NOMO-1 (cell line): ENCODE measurements around the gene HS1BP3.

Experiments
- DNase-seq, 2 experiments: peaks; one replicate each; lab custom pipeline; 2025; ENCODE audit not compliant: unreplicated experiment in 2 of 2; lab: John Stamatoyannopoulos, UW

The HS1BP3 gene

DNA sequence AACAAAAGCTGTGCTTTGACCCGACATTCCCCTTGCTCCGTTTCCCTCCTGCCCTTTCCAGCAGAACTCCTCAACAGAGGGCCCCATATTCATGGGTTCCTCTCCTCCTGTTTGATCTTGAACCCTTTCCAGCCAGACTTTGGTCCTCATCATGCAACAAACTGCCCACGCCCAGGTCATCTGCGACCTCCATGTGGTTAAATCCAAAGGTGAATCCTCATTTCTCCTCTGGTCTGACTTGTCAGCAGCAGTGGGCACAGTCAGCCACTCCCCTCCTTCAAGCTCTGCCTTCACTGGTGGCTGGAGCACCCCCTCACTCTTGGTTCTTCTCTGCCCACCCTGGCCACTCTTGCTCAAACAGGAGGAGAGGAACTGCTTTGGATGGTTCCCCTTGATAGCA, 2.7 kb downstream of the HS1BP3 start:
- no peak for DNase-seq

DNA sequence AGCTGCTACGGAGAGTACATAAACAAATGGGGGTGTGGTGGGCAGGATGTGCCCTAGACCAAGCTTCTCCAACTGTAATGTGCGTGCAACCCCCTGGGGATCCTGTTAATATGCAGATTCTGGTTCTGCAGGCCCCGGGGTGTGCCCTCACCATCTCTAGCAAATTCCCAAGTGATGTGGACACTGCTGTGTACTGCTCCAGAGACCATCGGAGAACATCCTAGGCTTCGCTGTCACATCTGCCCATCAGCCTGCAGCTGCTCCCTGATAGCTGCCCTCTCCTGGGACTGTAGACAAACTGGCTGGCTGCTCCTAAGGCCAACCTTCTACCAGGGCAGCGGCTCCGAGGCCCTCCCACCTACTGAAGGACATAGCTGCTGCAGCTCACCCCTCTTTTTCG, 3.2 kb downstream of the HS1BP3 start:
- no peak for DNase-seq

DNA sequence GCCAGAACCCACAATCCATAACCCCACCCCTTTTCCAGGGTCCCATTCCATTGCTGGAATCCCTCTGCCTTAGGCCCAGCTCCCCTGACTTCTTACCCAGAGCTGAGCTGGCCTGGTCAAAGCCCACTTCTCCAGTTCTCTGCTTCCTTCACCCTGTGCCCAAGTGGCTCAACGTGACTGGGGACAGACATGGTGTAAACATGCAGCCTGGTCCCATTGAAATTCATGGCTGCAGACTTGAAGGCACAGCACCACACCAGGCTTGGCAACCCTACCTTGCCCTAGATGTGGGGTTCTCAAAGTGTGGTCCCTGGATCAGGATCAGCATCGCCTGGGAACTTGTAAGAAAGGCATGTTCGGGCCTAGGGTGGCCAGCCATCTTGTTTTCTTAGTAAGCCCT, 3.7 kb downstream of the HS1BP3 start:
- DNase-seq, result no peak

DNA sequence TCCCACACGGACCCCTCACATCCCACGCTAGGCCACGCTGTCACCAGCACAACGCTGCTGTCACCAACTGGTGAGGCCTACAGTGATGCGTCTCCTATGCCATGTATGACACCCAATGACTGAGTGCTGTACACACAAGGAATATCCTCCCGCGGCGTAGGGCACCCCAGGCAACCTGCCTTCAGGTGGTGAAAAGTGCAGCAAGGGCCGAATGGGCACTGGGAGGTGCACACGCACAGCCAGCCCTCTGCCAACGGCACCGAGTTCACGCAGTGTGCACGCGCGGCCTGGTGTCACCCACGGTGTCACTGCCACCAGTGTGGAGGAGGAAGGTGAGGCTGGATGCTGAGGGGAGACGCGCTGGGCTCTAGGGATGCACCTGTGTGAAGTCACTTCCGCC, 4.5 kb downstream of the HS1BP3 start:
- no peak for DNase-seq

DNA sequence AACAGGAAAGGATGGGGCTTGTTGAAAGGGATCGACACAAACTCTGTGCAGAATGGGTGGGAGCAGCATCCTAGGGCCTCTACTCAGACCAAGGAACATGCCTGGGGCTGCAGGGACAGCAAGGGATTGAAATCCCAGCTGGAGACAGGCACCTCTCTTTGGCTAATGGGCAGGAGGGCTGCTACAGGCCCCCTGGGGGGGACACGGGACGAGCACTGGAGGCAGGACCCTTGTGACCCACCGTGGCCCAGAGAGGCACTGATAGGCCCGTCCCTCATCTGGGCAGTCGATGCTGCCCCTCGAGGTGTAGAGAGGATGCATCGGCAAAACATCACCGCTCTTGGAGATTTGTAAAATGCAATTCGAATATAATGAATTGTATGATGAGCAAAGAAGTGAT, 5.1 kb downstream of the HS1BP3 start:
- no peak for DNase-seq

DNA sequence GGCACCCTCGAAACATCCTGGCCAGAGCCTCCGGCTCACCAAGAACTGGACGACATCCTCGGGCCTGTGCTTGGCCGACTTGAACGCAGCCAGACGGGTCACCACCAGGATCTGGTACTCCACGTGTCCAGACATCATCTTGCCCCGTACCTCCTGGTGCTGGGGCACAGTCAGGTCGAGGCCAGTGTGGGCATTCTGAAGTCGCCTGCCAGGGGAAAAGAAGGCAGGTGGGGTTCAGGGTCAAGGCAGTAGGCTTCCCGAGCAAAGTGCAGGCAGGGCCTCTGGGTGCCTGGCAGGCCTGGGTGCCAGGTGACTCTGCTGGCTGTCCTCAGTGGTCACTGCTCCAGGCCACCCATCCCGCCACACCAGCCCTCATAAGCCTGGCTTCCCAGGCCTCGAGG, 5.6 kb downstream of the HS1BP3 start:
- no peak for DNase-seq

DNA sequence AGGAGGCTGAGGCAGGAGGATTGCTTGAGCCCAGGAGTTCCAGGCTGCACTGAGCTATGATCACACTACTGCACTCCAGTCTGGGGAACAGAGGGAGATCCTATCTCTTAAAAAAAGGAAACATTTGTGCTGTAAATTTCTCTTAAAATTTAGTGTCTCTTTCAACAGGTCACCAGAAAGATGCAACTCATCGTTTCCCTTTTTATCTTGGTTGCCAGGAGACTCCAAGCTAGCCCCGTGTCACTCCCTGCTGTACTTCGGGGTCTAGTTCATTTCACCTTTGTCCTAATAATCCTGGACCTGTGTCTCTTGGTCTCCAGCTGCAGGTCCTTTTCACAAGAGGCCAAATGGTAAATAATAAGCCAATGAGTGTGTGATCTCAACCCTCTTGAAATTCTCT, 7.1 kb downstream of the HS1BP3 start:
- DNase-seq, result no peak

DNA sequence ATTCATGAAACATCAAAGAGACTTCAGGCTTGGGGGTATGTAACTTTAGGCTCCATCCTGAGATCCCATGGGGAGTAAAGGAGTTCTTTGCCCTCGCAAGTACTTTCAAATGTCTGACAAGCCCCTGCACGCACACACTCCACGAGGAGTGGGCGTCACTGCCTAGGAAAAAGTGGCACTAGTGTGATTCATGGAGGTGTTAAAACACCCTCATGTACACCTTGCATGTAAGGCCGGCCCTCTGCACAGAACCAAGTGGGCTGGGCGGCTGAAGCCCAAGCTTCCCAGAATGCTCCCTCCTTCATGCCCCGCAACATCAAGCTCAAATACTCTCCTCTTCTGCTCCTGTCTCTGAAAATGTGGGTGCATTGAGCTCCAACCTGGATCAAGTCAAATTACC, 7.8 kb downstream of the HS1BP3 start:
- DNase-seq, result no peak

DNA sequence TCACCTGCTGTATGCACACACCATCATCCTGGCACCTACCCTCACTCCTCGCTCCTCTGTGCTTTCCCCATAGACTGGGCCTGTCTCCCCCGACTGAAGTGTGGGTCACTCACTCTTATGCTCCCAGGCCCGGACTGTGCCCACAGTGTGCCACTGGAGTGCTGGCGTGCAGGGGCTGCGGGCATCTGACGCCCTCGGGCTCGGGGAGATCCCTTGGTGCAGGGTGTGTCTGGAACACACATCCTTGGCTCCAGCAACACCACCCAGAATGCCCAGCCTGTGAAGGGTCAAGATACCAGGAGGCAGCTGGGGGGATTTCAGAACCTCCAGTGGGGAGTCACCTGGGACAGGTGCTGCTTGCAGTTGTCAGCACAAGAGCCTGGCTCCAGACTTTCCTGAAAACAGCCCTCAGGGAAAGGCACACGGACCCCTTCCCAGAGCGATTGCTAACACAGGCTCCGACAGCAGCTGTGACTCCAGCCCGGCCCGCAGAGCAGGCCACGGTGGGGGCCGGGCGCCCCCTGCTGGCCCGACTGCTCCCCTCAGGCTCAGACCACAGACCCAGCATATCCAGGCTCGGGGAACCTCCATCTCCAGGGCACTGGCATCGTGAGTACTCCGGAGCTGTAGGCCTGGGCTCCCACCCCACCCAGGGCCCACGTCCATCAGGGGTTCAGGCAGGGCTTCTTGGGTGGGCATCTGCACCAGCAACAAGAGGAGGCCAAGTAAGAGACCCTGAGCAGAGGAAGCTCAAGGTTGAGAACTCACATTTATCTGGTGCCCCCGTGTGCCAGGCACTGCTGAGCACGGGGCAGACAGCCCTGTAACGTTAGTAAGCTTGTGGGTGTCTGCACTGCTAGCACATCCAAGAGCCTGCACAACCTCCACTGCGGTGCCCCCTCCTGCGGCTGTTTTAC, 8.6 kb downstream of the HS1BP3 start:
- DNase-seq, result peak; percentile 33 to 58

DNA sequence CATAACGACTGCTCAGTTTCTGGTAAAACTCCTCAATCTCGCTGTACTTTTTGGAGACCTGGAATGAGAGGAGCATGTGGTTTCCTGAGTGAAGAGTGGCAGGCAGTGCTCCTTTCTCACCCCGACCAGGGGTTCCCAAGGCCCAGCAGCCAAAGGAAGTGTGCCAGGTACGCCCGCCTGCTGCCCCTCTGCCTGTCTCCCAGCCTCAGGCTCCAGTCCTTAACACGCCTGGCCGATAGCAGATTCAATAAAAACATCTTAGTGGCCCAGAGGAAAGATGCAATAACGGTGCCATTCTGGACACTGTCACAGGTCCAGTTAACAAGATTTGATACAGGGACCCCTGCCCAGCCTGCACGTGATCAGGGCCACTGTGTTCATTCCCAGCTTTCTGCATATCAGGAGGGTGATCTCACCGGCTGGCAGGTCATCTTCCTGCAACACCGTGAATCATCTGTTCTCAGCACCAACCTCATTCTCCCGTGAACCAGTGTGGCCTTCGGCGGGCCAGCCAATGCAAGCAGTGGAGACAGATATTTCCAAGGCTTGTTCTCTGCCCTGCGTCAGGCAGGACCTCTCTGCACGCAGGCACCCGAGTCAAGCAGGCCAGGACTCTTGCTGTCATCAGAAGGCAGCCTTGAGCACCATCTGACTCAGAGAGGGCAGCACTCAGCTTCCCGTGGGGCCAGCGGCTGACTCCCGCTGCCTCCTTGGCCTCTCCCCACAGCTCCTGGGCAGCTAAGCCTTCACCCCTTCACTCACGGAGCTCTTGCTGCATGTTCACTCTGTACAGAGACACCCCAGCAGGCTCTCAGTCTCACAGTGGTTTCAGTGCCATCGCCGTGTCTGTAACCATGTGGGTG, 9.5 kb downstream of the HS1BP3 start:
- no peak for DNase-seq

DNA sequence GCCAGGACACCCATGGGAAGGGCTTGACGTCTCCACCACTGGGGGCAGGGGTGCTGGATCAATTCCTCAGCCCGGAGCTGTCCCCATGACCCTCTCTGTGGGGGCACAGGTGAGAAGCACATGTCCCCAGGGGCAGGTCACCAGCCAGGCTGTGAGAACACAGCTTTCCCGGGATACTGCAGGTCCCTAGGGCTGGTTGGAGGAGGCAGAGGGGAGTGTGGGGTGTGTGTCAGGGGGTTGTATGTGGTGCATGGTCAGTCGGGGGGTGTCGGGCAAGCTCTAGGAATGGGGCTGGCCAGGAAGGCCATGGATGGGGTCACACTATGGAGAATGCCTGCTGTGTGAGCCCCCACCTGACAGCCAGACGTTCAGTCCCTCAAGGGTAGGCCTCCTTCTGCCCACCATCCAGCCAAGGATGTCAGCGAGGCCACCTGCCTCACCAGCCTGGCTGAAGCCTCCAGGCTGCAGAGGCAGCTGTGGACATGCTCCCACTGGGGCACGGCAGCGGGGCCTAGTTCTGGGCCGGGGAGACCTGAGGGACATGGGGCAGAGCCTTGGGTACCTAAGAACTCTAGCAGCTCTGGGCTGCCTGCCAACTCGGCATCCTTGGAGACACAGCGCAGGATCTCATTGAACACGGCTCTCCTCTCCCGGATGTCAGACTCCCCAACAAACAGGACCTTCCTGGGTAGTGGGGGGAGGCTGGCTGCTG, 10.3 kb downstream of the HS1BP3 start:
- no peak for DNase-seq

DNA sequence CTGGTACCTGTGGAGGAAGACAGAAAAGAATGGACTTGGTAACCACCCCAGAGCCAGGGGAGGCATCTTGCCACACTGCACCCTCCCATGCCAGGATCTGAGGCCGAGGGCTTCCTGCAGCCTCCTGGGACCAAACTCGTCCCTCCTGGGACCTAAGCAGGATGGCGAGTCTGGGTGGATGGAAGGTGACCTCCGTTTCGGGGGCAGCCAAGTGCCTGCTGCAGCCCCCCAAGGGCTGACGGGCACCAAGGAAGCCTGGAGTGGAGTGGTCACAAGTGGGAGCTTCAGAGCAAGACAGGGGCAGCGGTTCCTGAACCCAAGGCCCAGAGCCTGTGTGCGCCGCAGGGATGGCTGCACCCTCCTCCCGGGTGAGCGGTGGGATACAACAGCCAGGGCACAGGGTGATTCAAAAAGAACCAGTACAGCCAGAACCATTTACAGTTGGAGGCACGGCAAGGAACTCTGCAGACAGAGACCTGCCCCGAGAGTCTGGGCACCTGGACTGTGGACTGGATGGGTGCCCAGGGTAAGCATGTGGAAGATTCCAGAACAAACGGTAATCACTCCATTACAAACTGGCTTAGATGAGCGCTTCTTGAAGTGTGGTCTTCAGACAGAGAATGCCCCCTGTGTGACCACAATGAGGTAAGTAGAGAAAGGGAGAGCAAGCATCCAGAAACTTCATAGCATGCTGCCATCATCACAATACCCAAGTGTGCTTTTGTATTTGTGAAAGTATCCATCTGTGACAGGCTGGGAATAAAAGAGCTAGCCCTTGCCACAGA, 12.1 kb downstream of the HS1BP3 start:
- DNase-seq, result no peak

DNA sequence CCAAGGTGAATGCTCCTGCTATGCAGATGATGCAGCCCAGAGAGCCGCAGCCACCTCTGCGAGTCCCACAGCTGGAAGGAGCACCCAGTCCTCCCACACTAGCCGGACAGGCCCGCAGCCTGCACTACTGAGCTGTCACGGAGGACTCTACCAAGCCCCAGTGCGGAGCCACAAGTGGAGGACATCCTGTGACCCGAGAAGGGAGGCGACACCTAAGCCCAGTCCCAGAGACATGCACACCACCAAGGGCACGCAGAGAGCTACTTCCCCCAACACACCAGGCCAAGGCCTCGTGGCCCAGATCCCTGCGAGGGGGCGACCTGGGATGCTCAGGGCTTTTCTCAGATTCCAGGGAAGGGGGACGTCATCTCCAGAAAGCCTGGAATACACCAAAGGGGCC, 12.9 kb downstream of the HS1BP3 start:
- no peak for DNase-seq

DNA sequence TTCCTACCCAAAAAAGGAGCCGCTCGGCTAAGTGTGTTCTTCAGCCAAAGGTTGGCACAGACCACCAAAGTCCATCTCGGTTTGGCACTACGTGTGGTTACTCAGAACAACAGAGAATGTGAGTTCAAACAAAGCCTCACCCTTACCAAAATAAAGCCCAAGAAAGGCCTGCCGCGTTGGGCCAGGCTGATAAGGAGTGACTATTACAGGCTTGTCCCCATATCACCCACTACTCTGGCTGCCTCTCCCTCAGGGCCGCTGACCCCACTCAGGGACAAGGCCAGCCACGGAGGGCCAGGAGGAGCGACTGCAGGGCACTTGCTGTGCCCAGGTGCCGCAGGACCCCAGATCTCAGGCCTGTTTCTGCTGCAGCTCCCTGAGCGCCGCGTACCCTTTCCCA, 13.8 kb downstream of the HS1BP3 start:
- DNase-seq, result no peak

DNA sequence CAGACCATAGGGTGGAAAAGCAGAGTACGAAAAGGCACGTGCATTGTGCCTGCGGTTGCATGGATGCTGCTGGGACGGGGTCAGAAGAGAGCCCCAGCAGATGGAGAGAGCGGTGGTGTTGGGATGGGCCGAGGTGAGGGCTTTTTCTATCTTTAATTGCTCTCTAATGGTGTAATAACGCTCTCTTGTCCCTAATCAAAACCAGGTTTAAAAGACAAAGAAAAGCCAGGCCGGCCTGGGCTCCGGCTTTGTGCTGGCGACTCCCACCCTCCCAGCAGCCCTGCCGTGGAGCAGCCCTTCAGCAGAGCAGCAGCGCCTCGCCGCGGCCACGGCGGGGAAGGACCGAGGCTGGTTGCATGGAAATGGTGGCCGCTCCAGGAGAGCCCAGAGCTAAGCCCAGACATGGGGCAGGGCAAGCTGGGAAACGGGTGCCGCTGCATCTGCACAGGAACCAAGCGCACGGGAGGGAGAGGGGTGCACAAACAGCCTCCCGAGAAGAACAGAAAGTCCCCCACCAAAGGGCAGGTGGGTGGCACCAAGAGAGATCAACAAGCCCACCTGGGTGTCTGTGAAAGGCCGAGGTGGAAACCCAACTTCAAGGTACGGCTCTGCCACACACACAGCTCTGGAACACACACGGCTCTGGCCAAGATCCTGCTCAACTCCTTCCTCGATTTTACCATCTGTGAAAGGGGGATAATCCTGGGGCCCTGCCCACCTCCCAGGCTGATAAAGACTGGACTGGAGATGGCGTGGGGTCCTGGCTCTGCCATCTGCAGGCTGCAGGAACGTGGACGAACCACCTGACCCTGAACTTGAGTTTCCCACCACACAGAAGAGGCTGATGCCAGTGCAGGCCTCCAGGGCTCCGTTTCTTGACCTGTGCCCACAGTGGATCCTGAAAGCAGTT, 15.0 kb downstream of the HS1BP3 start:
- no peak for DNase-seq

DNA sequence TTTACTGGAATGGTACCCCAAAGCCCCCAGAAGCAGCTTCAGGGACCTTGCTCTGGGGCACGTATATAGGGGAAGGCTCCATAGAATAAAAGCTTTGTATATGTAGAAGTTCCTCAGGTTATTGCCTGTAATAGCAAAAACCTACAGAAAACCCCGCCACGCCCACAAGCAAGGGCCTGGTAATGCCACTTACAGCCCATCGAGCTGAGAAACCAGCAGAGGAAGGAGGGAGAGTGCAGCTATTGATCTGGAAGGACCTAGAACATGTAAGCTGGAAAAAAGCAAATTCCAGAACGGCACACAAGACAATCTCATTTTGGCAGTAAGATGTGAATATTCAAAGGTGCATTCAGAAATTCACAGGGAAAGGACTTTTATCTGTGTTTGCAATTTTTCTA, 15.8 kb downstream of the HS1BP3 start:
- no peak for DNase-seq

DNA sequence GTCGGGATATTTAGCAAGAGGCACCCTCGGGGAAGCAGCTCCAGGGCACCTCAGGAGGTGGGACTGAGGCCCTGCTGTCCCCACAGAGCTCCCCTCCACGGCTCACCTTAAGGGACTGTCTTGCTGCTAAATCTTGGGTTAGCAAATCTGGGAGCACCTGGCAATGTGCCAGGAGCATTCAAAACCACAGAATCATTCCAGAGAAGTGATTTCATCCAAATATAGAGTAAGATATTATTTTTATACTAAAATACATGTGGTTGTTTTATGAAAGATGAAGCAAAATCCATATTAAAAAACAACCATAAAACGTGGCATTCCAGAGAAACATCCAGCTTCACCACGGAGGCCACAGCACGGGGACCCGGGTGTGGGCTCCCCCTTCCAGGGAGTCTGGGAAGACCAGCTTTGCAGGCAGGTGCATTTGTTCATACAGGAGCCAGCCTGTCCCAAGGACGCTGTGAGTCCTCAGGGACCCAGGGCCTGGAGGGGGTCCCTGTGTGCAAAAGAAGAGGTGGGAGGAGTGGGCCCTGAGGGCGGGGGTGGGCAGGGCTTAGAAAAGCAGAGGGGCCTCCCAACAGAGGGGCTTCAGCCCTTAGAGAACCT, 16.3 kb downstream of the HS1BP3 start:
- no peak for DNase-seq

DNA sequence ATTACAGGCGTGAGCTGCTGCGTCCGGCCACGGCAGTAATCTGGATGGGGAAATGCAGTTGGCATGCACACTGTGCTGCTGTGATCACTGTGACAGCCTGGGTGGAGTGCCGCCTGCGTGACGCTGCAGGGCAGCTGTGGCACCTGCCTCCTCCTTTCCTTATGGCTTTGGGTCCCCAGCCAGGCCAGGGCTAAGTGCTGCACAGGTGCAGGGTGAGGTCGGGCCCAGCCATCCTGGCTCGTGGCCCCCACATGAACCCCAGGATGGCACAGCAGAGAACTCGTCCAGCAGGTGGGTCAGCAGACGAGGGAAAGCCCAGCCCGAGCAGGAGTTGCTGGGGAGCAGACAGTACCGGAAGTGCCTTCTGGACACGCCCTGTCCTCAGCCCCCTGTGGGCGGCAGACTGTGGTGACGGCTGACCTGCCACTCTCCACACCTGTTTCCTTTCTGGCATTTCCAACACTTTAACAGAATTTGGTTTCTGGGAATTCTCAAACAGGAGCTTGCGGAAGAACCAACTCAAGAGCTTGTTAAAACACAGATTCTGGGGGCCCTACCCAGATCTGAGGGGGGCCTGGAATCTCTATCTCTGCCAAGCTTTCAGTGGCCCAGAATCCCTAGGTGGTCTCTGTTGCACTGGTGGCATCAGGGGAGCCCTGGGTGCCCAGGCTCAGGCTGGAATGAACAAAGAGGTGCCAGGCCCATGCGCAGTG, 16.9 kb downstream of the HS1BP3 start:
- no peak for DNase-seq
